ENCODE results near the gene SYCN.
"Not testable (repeated sequence)": the region's sequence is repeated elsewhere in the genome, so short reads cannot be mapped to it uniquely, and the experiment has no call there.

The SYCN gene

DNA sequence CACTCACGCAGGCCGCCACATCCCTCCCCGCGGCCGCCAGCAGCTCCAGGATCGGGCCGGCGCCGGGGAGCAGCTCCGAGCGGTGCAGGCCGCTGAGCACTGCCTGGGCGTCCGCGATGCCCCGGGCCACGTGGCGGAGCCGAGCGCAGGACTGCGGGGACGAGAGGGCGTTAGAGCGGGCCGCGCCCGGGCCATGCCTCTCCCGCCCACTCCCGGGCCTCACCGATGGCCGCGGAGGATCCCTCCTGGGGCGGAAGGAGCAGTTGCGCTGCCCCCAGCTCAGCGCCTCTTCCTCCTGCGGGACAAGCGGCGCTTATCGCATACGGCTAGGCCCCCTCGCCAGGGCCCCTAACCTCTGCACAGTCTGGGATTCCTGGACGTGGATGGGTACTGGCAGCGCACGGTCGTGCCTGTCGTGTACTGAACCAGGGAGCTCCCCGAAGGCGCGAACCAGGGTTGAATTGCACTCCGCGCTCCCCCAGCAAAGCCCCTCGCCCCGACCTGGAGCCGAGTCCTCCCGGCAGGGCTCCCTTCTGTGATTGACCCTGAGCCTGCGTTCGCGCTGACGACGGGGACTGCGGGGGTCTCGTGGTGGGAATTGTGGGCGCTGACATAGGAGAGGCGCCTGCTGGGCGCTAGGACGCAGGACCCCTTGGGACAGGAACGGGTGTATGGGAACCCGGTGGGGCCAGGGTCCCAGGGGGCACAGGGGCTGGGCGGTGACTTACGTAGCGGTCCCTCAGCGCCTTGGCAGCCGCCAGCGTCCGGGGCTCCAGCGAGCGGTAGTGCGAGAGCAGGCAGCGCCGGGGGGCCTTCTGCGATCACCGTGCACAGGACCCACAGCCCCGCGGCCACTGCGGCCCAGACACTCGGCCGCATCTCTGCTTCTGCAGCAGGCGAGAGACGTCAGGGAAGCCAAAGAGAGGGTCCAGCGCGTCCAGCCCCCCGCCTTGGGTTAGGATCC, 43.9 kb upstream of the SYCN start:
- no peak for DNase-seq (ENCODE audit: low read depth)
- no peak overlapping the region for H3K4me3 ChIP-seq (ENCODE audit: low read depth, low read length)
- TF ChIP-seq, protein P1, sequence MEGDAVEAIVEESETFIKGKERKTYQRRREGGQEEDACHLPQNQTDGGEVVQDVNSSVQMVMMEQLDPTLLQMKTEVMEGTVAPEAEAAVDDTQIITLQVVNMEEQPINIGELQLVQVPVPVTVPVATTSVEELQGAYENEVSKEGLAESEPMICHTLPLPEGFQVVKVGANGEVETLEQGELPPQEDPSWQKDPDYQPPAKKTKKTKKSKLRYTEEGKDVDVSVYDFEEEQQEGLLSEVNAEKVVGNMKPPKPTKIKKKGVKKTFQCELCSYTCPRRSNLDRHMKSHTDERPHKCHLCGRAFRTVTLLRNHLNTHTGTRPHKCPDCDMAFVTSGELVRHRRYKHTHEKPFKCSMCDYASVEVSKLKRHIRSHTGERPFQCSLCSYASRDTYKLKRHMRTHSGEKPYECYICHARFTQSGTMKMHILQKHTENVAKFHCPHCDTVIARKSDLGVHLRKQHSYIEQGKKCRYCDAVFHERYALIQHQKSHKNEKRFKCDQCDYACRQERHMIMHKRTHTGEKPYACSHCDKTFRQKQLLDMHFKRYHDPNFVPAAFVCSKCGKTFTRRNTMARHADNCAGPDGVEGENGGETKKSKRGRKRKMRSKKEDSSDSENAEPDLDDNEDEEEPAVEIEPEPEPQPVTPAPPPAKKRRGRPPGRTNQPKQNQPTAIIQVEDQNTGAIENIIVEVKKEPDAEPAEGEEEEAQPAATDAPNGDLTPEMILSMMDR (IDR thresholded peaks at IDR 0.05; ENCODE audit: low read depth, low read length, missing control alignments), result no peak

- no peak overlapping the region for H3K4me3 ChIP-seq (ENCODE audit: low read depth, low read length)
- no peak for DNase-seq (ENCODE audit: low read depth)
- TF ChIP-seq, protein P1 (IDR thresholded peaks at IDR 0.05; ENCODE audit: low read depth, low read length, missing control alignments), result no peak
Observed at GRCh38 chr19:39246951-39247669, 43.0 kb upstream of the SYCN start.

GRCh38 chr19:39245166-39245565, 41.1 kb upstream of the SYCN start:
- not testable (repeated sequence) for DNase-seq (ENCODE audit: low read depth); H3K4me3 ChIP-seq (ENCODE audit: low read depth, low read length)

GRCh38 chr19:39244410-39245100, 40.5 kb upstream of the SYCN start, which contains the start of gene IFNL3:
Gene IFNL3 (minus strand): TSS chr19:39245006. CDS start chr19:39244967, 39 bp downstream.
- not testable (repeated sequence) for DNase-seq (ENCODE audit: low read depth)

GRCh38 chr19:39243741-39244140, 39.7 kb upstream of the SYCN start:
- not testable (repeated sequence) for H3K4me3 ChIP-seq (ENCODE audit: low read depth, low read length); DNase-seq (ENCODE audit: low read depth)

More at GRCh38 chr19:39244410-39245100, 40.5 kb upstream of the SYCN start, which contains the start of gene IFNL3:
- H3K4me3 ChIP-seq (ENCODE audit: low read depth, low read length), result not testable (repeated sequence)

DNA sequence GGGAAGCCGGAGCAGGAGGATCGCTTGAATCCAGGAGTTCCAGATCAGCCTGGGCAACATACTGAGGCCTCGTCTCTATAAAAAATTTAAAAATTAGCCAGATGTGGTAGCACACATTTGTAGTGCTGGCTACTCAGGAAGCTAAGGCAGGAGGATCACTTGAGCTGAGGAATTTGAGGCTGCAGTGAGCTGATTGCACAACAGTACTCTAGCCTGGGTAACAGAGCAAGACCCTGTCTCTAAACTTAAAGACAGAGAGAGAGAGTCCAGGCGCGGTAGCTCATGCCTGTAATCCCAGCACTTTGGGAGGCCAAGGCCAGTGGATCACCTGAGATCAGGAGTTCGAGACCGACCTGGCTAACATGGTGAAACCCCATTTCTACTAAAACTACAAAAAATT, 36.4 kb upstream of the SYCN start:
- no peak for DNase-seq (ENCODE audit: low read depth)
- H3K4me3 ChIP-seq (ENCODE audit: low read depth, low read length), result no peak overlapping the region
- TF ChIP-seq, protein P1 (IDR thresholded peaks at IDR 0.05; ENCODE audit: low read depth, low read length, missing control alignments), result no peak

GRCh38 chr19:39238944-39239343, 34.9 kb upstream of the SYCN start:
- DNase-seq (ENCODE audit: low read depth), result no peak
- TF ChIP-seq, protein P1 (IDR thresholded peaks at IDR 0.05; ENCODE audit: low read depth, low read length, missing control alignments), result no peak
- H3K4me3 ChIP-seq (ENCODE audit: low read depth, low read length), result no peak overlapping the region

GRCh38 chr19:39238209-39238608, 34.1 kb upstream of the SYCN start:
- TF ChIP-seq, protein P1 (IDR thresholded peaks at IDR 0.05; ENCODE audit: low read depth, low read length, missing control alignments), result no peak
- H3K4me3 ChIP-seq (ENCODE audit: low read depth, low read length), result no peak overlapping the region
- DNase-seq (ENCODE audit: low read depth), result no peak
